ENCODE measurements around the gene EXTL1.

DNA sequence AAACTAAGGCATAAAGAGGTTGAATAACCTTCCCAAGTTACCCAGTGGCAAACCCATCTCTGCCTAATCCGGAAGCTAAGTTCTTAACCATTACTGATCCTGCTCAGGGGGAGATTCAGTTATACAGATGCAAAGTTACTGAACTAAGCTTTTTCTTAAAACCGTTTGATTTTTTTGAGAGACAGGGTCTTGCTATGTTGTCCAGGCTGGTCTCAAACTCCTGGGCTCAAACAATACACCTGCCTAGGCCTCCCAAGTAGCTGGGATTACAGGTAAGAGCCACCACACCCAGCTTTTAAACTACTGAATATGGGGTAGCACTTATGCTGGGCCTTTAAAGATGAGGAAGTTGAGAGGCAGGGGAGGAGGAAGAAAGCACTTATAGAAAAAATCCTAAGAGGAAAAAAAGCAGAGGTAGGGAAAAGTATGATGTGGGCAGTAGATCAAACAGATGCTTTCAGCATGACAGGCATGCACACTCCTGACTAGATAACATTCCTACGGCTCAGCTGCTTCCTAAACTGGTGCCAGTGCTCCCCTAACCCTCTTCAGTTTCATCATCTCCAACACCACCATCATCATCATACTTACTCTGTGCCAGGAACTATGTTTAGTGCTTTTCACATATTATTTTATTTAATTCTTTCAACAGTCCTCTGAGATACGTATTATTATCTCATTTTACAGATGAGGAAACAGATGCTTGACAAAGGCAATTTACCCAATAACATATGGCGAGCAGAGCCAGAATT is 29.5 kb upstream of the EXTL1 start:
- TF ChIP-seq EZH2 (IDR thresholded peaks at IDR 0.05; ENCODE audit: insufficient read depth, low read length): no peak
- TF ChIP-seq, protein P1, sequence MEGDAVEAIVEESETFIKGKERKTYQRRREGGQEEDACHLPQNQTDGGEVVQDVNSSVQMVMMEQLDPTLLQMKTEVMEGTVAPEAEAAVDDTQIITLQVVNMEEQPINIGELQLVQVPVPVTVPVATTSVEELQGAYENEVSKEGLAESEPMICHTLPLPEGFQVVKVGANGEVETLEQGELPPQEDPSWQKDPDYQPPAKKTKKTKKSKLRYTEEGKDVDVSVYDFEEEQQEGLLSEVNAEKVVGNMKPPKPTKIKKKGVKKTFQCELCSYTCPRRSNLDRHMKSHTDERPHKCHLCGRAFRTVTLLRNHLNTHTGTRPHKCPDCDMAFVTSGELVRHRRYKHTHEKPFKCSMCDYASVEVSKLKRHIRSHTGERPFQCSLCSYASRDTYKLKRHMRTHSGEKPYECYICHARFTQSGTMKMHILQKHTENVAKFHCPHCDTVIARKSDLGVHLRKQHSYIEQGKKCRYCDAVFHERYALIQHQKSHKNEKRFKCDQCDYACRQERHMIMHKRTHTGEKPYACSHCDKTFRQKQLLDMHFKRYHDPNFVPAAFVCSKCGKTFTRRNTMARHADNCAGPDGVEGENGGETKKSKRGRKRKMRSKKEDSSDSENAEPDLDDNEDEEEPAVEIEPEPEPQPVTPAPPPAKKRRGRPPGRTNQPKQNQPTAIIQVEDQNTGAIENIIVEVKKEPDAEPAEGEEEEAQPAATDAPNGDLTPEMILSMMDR (IDR thresholded peaks at IDR 0.05; ENCODE audit: insufficient read depth, low read depth, low read length): no peak
